ENCODE results near the gene ACE.

ACE gene

DNA sequence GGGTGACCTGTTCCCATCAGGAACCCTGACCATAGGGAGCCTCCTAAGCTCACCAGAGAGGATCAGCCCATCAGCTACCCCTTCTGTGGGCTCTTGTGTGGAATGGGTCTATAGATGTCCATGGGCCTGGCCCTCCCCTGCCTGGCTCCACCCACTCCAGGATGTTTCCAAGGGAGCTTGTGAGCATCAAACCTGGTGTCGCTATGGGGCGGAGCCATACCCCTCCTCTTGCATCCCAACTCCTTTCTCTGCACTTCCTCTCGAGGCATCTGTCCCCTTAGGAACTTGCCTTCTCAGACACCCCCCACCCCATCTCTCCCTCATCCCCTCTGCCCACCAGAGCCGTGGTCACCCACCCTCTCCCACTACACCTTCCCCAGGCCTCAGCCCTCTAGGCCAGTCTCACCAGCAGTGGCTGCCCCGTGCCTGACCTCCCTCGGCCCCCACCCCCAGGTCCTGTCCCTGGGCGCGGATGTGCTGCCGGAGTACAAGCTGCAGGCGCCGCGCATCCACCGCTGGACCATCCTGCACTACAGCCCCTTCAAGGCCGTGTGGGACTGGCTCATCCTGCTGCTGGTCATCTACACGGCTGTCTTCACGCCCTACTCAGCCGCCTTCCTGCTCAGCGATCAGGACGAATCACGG lies 56.7 kb downstream of the ACE start:
- TF ChIP-seq, protein P1, sequence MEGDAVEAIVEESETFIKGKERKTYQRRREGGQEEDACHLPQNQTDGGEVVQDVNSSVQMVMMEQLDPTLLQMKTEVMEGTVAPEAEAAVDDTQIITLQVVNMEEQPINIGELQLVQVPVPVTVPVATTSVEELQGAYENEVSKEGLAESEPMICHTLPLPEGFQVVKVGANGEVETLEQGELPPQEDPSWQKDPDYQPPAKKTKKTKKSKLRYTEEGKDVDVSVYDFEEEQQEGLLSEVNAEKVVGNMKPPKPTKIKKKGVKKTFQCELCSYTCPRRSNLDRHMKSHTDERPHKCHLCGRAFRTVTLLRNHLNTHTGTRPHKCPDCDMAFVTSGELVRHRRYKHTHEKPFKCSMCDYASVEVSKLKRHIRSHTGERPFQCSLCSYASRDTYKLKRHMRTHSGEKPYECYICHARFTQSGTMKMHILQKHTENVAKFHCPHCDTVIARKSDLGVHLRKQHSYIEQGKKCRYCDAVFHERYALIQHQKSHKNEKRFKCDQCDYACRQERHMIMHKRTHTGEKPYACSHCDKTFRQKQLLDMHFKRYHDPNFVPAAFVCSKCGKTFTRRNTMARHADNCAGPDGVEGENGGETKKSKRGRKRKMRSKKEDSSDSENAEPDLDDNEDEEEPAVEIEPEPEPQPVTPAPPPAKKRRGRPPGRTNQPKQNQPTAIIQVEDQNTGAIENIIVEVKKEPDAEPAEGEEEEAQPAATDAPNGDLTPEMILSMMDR (IDR thresholded peaks at IDR 0.05; ENCODE audit: low read depth, low read length, missing control alignments), result no peak
- DNase-seq (ENCODE audit: low read depth), result no peak
- H3K4me3 ChIP-seq (ENCODE audit: low read depth, low read length), result no peak overlapping the region
- in situ Hi-C loops (cut with HindIII; ENCODE audit: low sequenced_read_pairs), result no loop called here

- TF ChIP-seq, protein P1 (IDR thresholded peaks at IDR 0.05; ENCODE audit: low read depth, low read length, missing control alignments), result no peak
- no peak for DNase-seq (ENCODE audit: low read depth)
- H3K4me3 ChIP-seq (ENCODE audit: low read depth, low read length), result no peak overlapping the region
- in situ Hi-C loops (cut with HindIII; ENCODE audit: low sequenced_read_pairs), result no loop called here
These were observed 57.3 kb downstream of the ACE start for GRCh38 chr17:63534078-63534570.

GRCh38 chr17:63534816-63535455 lies 58.1 kb downstream of the ACE start:
- no peak for DNase-seq (ENCODE audit: low read depth)
- TF ChIP-seq, protein P1 (IDR thresholded peaks at IDR 0.05; ENCODE audit: low read depth, low read length, missing control alignments), result no peak
- no peak overlapping the region for H3K4me3 ChIP-seq (ENCODE audit: low read depth, low read length)
- in situ Hi-C loops (cut with HindIII; ENCODE audit: low sequenced_read_pairs), result no loop called here

- no peak for DNase-seq (ENCODE audit: low read depth)
- no peak overlapping the region for H3K4me3 ChIP-seq (ENCODE audit: low read depth, low read length)
- in situ Hi-C loops (cut with HindIII; ENCODE audit: low sequenced_read_pairs), result no loop called here
- TF ChIP-seq, protein P1 (IDR thresholded peaks at IDR 0.05; ENCODE audit: low read depth, low read length, missing control alignments), result no peak
These were observed 58.8 kb downstream of the ACE start for GRCh38 chr17:63535640-63536039.

GRCh38 chr17:63537001-63537400 lies 60.1 kb downstream of the ACE start:
- in situ Hi-C loops (cut with HindIII; ENCODE audit: low sequenced_read_pairs), result no loop called here
- TF ChIP-seq, protein P1 (IDR thresholded peaks at IDR 0.05; ENCODE audit: low read depth, low read length, missing control alignments), result no peak
- no peak for DNase-seq (ENCODE audit: low read depth)
- H3K4me3 ChIP-seq (ENCODE audit: low read depth, low read length), result no peak overlapping the region

DNA sequence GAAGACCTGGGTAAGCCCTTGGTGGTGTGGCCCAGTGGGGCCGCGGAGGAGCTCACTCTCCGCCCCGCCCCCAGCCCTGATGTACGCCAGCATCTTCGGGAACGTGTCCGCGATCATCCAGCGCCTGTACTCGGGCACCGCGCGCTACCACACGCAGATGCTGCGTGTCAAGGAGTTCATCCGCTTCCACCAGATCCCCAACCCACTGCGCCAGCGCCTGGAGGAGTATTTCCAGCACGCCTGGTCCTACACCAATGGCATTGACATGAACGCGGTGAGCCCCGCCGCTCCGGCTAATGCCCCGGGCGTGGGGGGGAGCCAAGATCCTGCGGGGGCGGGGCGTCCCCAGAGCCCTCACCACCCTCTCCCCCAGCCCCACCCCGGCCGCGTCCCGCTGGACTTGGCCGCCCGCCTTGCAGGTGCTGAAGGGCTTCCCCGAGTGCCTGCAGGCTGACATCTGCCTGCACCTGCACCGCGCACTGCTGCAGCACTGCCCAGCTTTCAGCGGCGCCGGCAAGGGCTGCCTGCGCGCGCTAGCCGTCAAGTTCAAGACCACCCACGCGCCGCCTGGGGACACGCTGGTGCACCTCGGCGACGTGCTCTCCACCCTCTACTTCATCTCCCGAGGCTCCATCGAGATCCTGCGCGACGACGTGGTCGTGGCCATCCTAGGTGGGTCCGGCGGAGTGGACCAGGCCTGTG lies 61.3 kb downstream of the ACE start:
- in situ Hi-C loops (cut with HindIII; ENCODE audit: low sequenced_read_pairs), result no loop called here
- DNase-seq (ENCODE audit: low read depth), result no peak
- H3K4me3 ChIP-seq (ENCODE audit: low read depth, low read length), result no peak overlapping the region
- TF ChIP-seq, protein P1 (IDR thresholded peaks at IDR 0.05; ENCODE audit: low read depth, low read length, missing control alignments), result no peak
